ENCODE measurements around the gene IL12RB2.

Gene IL12RB2

DNA sequence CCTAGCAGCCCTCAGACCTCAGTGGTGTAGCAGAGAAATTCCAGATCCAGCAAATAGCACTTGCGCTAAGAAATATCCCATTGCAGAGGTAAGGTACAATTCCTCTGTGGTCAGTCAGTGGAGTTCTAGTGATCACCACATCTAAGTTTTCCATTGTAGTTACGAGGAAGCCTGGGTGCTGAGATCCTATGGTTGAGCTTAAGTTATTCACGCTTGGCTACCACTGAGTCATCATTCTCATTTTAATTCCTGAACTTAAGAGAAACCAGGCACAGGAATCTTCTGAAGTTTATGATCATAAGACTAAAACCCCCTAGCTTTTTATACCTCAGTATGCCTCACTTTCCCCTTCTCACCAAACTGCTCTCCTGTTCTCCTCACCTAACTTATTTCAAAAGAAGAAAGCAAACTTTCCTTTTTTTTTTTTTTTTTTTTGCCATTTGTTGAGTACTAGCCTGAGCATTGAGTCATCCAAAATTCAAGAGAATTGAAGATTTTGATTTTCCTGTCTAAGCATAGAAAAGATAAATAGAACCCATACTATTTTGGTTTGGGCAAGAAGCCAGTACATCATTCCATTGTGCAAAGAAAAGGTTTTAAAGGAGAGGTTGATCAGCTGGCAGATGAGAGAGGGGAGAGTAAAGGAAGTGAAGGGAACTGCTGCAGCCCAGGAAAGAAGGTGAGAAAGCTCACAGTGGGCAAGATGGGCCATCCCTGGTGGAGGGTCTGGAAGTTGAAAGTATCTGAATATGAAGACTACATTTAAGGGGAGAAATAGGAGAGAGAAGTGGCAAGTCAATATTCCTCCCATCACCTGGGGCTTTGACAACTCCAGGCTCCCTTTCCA lies 82.6 kb downstream of the IL12RB2 start:
- no peak overlapping the region for H2AFZ ChIP-seq (ENCODE audit: low read depth, low read length)
- H3K4me2 ChIP-seq (ENCODE audit: low read length), result no peak overlapping the region

DNA sequence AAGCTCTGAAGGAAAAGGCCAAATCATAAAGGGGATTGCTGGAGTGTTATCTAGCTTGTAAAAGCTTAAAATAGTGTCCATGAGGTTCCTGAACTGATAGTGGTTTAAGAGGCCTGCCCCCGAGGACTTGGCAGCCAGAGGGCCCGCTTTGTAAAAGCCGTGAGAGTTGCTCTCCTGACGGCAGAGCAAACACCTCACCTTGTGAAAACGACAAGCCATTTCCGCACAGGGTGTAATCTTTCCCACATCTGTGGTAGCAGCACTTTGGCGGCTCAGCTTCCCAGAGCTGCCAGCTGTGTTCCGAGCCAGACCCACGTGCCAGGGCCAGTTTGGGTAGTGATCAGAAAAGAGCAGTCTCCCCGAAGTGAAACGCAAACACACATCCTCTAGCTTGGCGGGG lies 85.6 kb downstream of the IL12RB2 start:
- no peak overlapping the region for H3K4me2 ChIP-seq (ENCODE audit: low read length)
- H3K4me1 ChIP-seq (ENCODE audit: low read length), result no peaks in the 10 kb centered on the region
- TF ChIP-seq EZH2phosphoT487 (IDR thresholded peaks at IDR 0.05; ENCODE audit: low read depth), result no peak
- H3K9me3 ChIP-seq (ENCODE audit: insufficient read depth, low read length), result no peaks in the 10 kb centered on the region
- no peak overlapping the region for H3K4me3 ChIP-seq (ENCODE audit: low read length)
- H4K20me1 ChIP-seq (ENCODE audit: insufficient read depth, low read length), result no peaks in the 10 kb centered on the region
- no peak overlapping the region for H3K27ac ChIP-seq (ENCODE audit: low read length)
- H3K79me2 ChIP-seq (ENCODE audit: low read length), result no peaks in the 10 kb centered on the region
- peaks cover 26% of the 10 kb centered on the region for H3K36me3 ChIP-seq (replicated peaks; ENCODE audit: low read depth, low read length)
- no peak overlapping the region for H2AFZ ChIP-seq (ENCODE audit: low read depth, low read length)
- no peak overlapping the region for H3K9ac ChIP-seq (ENCODE audit: low read length)
- no peaks in the 10 kb centered on the region for H3K27me3 ChIP-seq (ENCODE audit: low read depth, low read length)

More for the DNA sequence above, 82.6 kb downstream of the IL12RB2 start:
- Histone ChIP-seq H3K27ac (ENCODE audit: low read length) (no peak overlapping the region), H3K4me3 (ENCODE audit: low read length) (no peak overlapping the region), H4K20me1 (ENCODE audit: insufficient read depth, low read length) (no peaks in the 10 kb centered on the region), H3K79me2 (ENCODE audit: low read length) (no peaks in the 10 kb centered on the region), H3K4me1 (ENCODE audit: low read length) (no peaks in the 10 kb centered on the region), H3K27me3 (ENCODE audit: low read depth, low read length) (no peaks in the 10 kb centered on the region), H3K9ac (ENCODE audit: low read length) (no peak overlapping the region), H3K36me3 (replicated peaks; ENCODE audit: low read depth, low read length) (peaks cover 32% of the 10 kb centered on the region), H3K9me3 (ENCODE audit: insufficient read depth, low read length) (peaks cover 4% of the 10 kb centered on the region; the same call in 1 of the 2 replicates)
- TF ChIP-seq, protein P1, sequence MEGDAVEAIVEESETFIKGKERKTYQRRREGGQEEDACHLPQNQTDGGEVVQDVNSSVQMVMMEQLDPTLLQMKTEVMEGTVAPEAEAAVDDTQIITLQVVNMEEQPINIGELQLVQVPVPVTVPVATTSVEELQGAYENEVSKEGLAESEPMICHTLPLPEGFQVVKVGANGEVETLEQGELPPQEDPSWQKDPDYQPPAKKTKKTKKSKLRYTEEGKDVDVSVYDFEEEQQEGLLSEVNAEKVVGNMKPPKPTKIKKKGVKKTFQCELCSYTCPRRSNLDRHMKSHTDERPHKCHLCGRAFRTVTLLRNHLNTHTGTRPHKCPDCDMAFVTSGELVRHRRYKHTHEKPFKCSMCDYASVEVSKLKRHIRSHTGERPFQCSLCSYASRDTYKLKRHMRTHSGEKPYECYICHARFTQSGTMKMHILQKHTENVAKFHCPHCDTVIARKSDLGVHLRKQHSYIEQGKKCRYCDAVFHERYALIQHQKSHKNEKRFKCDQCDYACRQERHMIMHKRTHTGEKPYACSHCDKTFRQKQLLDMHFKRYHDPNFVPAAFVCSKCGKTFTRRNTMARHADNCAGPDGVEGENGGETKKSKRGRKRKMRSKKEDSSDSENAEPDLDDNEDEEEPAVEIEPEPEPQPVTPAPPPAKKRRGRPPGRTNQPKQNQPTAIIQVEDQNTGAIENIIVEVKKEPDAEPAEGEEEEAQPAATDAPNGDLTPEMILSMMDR (IDR thresholded peaks at IDR 0.05; ENCODE audit: low read depth, low read length), result no peak
- TF ChIP-seq EZH2phosphoT487 (IDR thresholded peaks at IDR 0.05; ENCODE audit: low read depth), result no peak

DNA sequence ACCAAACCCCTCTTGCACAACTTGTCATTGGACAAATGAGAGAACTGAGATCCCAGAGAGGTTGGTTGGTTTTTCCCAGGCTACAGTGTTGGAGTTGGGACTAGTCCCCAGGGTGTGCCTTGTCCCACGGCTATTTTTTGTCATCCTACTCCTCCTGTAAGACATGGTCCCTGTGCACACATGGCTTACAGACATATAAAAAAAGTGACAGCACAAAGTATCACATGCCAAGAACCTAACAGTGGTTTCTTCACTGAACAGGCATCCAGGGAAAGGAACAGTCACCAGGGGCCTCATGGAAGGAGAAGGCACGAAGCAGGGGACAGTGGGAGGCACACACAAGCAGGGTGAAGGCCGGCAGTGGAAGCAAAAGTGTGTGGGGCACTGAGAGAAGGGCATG lies 86.1 kb downstream of the IL12RB2 start:
- no peak for TF ChIP-seq EZH2phosphoT487 (IDR thresholded peaks at IDR 0.05; ENCODE audit: low read depth)
- TF ChIP-seq, protein P1 (IDR thresholded peaks at IDR 0.05; ENCODE audit: low read depth, low read length), result no peak
- Histone ChIP-seq H4K20me1 (ENCODE audit: insufficient read depth, low read length) (no peaks in the 10 kb centered on the region), H2AFZ (ENCODE audit: low read depth, low read length) (no peak overlapping the region), H3K4me2 (ENCODE audit: low read length) (no peak overlapping the region), H3K36me3 (replicated peaks; ENCODE audit: low read depth, low read length) (peaks cover 25% of the 10 kb centered on the region), H3K79me2 (ENCODE audit: low read length) (no peaks in the 10 kb centered on the region), H3K9ac (ENCODE audit: low read length) (no peak overlapping the region), H3K27ac (ENCODE audit: low read length) (no peak overlapping the region), H3K4me1 (ENCODE audit: low read length) (no peaks in the 10 kb centered on the region), H3K9me3 (ENCODE audit: insufficient read depth, low read length) (no peaks in the 10 kb centered on the region), H3K27me3 (ENCODE audit: low read depth, low read length) (no peaks in the 10 kb centered on the region), H3K4me3 (ENCODE audit: low read length) (no peak overlapping the region)

DNA sequence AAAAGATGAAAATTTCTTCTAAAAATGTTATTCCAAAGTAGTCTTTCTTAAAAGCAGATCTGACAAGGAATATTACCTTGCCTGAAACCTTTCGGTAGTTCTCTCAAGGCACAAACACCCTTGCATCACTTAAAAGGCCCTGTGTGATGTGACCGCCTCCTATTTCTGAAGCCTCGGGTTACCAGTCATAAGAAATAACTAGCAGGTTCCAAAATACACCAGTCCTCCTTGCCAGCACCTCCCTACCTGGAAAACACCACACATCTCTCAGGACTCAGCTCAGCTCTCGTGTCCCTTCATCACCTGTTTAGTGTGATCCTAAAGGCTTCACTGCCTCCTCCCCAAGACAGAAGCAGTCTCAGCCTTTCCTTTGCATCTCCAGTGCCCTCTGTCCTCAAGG lies 86.9 kb downstream of the IL12RB2 start:
- Histone ChIP-seq H3K27ac (ENCODE audit: low read length) (no peak overlapping the region), H3K36me3 (replicated peaks; ENCODE audit: low read depth, low read length) (peaks cover 19% of the 10 kb centered on the region)

More for the DNA sequence above, 86.9 kb downstream of the IL12RB2 start:
- Histone ChIP-seq H3K79me2 (ENCODE audit: low read length) (no peaks in the 10 kb centered on the region), H3K4me1 (ENCODE audit: low read length) (no peaks in the 10 kb centered on the region), H3K9ac (ENCODE audit: low read length) (no peak overlapping the region), H4K20me1 (ENCODE audit: insufficient read depth, low read length) (no peaks in the 10 kb centered on the region), H2AFZ (ENCODE audit: low read depth, low read length) (no peak overlapping the region), H3K4me2 (ENCODE audit: low read length) (no peak overlapping the region), H3K27me3 (ENCODE audit: low read depth, low read length) (no peaks in the 10 kb centered on the region), H3K4me3 (ENCODE audit: low read length) (no peak overlapping the region), H3K9me3 (ENCODE audit: insufficient read depth, low read length) (no peaks in the 10 kb centered on the region)
- TF ChIP-seq EZH2phosphoT487 (IDR thresholded peaks at IDR 0.05; ENCODE audit: low read depth), result no peak
- TF ChIP-seq, protein P1 (IDR thresholded peaks at IDR 0.05; ENCODE audit: low read depth, low read length), result no peak
